Renal pelvis (tissue), 4 donors: Measurements from ENCODE around the gene DDHD1. TPM values are rescaled to one million over a fixed set of nuclear protein-coding genes. Genes with fewer than 3 reads are reported as not detected.

ENCODE experiments used
- DNase-seq: peaks from one replicate; pipeline ENCODE4 v3.0.0-alpha.2; 2013
- polyA plus RNA-seq, 3 donors: library from polyadenylated mRNA; unstranded; fragments of 120-200 nt; gene quantifications; one replicate each; pipeline ENCODE4 v1.2.1, GENCODE V29; 2013; ENCODE audit not compliant: insufficient read length in 3 of 3

Gene DDHD1
- polyA plus RNA-seq, 3 donors: 7.5 to 15.0 (median 14.7) TPM

DNA sequence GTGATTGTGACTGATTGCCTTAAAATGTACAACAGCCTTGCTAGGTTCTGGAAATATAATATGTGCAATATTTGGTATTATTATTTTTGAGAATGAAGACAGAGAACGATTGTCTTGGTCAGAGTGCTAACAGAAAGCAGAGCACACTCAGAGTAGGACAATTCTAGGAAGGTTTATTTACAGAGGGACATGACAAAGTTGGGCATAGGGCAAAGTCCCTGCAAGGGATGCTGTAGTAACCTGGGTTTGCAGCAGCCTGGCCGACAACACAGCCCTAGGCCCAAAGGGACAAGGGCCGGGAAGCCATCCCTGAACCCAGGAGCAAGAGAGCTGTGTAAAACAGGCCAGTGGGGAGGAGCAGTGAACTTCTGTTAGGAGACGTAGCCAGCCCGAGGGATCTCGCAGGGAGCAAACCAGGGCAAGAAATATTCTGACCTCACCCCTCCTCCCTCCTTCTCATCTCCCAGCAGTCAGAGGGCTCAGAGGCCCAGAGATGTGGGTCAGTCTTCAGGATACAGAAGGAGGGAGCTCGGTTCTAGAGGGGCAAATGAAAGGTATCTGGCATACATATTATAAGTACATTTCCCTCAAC lies 151.2 kb downstream of the DDHD1 start:
- DNase-seq: no peak

GRCh38 chr14:52998376-52999015 lies 154.6 kb downstream of the DDHD1 start:
- no peak for DNase-seq

DNA sequence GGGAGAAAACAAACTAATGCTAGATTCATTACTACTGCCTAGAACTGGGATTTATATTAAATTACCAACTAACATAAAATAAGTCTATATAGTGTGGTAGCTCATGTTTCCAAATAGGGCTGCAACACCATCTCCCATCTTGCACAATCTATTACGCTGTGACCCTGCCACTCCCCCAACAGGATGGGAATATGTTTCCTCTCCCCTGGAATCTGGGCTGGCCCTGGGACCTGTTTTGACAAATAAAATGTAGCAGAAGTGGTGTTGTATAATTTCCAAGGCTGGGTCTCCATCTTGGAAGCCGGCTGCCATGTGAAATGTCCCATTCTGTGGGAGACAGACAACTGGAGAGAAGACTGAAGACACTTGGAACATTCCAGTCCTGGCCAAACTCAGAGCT lies 156.6 kb downstream of the DDHD1 start:
- DNase-seq: no peak

DNA sequence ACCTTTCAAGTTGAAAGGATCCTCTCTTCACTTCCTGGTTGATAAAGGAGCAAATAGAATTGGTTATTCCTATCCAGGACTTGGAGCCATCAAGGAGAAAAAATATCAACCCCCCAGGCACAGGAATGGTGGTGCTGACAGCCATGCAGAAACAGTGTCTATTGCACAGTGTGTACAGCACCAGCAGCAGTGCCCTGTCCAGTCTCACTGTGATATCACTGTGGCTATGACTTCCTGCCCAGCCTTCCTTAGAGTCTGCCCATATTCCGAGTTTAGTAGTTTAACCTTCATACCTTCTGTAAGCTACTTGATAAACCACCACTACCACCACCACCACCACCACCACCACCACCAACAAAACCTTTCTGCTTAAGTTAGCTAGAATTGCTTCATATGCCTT lies 157.1 kb downstream of the DDHD1 start:
- DNase-seq: no peak

- DNase-seq: no peak
Measured at GRCh38 chr14:52992236-52992870, 160.8 kb downstream of the DDHD1 start.

GRCh38 chr14:52988139-52988538 lies 165.0 kb downstream of the DDHD1 start:
- no peak for DNase-seq

GRCh38 chr14:52987514-52987913 lies 165.6 kb downstream of the DDHD1 start:
- no peak for DNase-seq

- DNase-seq: no peak
Measured at GRCh38 chr14:52987042-52987441, 166.1 kb downstream of the DDHD1 start.

Other genes starting within 250 kb of the DDHD1 start
- gene FERMT2, start 202.3 kb downstream of the DDHD1 start, polyA plus RNA-seq: 100 to 1,000 TPM; 154 to 162 (median 160) TPM